NCI-H2171 (cell line): ENCODE data around the gene TCAP.
A peak's percentile ranks its signal among the peaks of the same experiment; 100 is the strongest.

Experiments used
- DNase-seq: peaks from one replicate; lab custom pipeline; 2025; lab: John Stamatoyannopoulos, UW

The TCAP gene

DNA sequence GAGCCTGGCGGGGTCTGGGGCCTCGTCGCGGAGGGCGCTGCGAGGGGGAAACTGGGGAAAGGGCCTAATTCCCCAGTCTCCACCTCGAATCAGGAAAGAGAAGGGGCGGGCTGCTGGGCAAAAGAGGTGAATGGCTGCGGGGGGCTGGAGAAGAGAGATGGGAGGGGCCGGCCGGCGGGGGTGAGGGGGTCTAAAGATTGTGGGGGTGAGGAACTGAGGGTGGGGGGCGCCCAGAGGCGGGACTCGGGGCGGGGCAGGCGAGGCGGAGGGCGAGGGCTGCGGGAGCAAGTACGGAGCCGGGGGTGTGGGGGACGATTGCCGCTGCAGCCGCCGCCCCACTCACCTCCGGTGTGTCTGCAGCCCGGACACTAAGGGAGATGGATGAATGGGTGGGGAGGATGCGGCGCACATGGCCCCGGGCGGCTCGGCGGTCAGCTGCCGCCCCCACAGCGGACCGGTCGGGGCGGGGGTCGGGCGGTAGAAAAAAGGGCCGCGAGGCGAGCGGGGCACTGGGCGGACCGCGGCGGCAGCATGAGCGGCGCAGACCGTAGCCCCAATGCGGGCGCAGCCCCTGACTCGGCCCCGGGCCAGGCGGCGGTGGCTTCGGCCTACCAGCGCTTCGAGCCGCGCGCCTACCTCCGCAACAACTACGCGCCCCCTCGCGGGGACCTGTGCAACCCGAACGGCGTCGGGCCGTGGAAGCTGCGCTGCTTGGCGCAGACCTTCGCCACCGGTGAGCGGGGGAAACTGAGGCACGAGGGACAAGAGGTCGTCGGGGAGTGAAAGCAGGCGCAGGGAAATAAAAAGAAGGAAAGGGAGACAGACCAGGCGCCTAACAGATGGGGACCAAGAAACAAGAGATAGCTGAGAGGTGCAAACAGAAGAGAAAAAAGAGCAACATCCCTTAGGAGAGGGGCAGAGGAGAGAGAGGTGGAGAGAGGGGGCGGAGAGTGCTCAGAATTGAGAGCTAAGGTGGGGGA, 3.1 kb downstream of the TCAP start, which contains the start of gene PNMT:
TSS of gene PNMT (plus strand) at position 509 of the 980 bp plus-strand sequence. CDS start at position 532, 23 bp downstream.
- peak; percentile 79 for DNase-seq

GRCh38 chr17:39669897-39670735, 5.0 kb downstream of the TCAP start:
- no peak for DNase-seq

DNA sequence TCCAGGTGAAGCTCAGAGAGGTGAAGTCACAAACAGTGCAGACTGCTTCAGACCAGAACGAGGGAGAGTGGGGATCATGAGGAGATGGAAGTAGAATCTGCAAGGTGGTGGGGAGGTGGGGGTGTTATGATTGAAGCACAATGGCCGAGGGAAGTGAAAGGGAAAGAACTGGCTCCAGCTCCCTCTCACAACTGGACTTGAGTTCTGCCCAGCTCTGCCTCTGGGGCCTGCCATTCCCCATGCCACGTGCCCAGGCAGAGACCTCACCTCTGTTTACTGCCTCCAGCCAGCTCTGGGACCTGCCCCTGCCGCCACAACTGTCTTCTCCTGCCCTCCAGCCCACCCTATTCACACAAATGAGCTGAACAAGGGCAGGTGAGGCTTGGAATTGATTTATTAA, 5.6 kb downstream of the TCAP start:
- DNase-seq = no peak

DNA sequence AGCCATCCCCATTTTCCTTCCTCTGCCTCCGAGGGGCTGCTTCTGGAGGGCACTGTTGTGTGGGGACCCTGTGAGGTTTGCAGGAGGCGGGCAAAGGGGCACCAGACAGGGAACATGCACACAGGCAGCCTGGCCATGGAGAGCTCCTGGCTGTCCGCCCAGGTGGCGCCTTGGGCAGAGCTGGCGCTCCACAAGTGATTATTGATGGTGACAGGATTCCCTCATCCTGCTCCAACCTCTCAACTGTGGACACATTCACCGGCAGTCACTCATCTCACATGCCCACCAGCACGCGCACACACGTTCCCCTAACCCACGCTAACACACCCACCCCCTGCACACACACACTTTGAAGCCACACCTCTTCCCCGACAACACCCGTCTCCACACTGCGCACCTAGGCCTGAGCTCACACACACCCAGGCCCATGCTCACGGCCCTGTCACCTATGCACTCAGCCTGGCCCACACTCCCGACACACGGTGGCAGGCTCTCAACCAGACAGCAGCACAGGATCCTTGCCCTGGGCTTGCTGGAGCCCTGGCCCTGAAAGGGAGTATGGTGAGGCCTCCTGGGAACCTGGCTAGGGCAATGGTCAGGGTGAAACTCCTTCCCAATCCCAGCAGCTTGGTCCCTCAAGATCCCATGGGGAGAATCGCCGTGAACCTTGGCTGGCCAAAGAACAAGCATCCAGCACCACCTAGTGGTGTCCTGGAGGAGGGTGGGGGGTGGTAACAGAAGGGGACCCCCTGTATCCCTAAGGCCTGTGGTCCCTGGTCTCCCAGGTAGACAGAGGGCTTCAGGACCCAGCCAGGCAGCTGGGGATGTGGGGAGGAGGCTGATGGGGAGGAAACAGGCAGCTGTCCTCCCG, 6.7 kb downstream of the TCAP start:
- DNase-seq = no peak

DNA sequence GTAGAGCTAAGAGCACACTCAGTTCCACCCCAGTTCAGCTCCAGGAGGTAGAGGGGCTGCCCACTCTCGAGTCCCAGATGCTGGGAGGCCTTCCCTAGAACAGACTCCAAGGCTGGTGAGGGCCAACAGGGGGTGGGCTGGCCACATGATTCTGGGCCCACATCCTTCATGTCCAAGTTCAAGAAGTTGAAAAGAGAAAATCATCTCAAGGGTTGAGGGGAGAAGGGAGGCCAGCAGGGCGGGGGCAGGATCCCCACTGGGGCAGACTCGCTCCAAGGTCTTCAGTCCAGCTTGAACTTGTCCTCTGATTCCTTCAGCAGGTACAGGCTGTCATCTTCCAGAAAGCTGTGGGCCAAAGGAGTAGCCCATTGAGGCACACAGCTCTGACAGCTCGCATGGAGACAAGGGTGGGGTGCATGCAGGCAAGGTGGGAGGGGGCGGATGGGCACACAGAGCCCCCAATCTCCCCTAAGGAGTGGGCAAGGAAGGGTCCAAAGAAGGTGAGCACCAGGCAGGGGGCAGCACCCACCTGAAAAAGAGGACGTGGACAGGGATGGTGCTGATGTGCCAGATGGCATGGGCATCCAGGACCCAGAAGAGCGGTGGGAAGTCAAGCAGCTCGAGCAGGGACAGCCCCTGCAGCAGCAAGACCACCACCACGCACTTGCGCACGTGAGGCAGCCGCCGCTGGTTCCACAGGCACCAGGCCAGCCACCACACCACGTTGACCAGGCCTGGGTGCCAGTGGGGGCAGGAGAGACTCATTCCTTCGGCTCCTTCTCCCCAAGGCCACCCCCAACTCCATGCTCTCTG, 7.6 kb downstream of the TCAP start:
- DNase-seq = no peak

DNA sequence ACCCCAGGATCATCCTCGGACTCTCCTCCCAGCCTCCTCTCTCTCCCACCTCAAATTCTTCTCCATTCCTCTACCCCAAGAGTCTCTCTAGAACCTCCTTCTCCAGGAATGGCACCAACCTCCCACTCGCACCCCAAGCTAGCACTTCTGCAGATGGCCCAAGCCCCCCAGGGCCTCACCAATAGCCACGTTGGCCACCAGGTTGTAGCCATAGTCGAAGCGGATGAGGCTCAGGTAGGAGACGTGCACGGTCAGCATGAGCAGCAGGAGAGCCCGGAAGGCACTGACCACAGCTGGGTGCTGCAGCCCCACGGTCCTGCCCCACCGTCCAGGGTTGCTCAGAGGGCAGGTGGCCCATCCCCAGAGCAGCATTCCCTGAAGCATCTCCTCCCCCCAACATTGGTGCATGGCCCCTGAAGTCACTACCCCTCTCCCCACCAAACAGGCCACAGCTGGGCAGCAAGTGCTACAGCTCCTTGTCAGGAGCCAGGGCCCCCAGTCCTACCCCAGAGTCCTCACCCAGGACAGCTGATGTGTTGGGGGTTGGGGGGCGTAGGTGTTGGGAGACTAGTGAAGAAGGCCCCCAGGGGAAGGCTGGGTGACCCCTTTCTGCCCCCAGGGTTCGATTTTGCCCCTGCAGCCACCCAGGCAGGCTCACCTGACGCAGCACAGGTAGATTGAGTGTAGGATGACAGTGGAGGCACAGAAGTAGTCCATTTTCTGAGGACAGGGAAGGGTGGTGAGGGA, 8.4 kb downstream of the TCAP start:
- DNase-seq = no peak

- no peak for DNase-seq
Measured at GRCh38 chr17:39674179-39674578, 9.0 kb downstream of the TCAP start.

DNA sequence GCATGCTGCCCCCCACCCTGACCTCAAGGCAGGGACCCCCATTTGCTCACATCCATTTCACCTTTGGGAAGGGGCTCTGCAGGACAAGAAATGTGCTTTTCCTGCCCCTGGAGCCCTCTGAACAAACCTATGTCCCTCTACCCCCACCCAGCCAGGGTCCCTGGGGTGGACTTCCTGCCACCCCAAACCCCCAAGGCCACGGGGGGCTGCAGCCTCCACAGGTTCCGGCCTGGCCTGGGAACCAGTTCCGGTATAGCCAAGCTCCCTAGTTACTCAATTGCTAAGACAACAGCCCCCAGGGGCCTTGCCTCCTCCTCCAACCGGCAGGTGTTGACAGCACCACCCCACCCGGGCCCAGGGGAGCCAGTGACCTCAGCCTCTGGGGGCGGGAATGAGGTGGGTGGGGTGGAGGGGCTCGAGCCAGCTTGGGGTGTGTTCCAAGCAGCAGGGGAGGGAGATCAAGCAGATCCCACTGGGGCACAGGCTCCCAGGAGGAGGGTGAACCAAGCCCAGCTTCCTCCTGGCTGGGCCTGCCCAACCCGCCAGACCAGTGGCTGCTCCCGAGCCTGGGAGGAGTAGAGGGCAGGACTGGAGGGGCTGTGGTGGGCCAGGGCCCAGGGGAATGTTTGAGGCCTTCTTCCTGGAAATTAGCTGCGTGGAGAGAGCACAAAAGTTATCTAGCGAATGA, 9.7 kb downstream of the TCAP start:
- peak; percentile 73 for DNase-seq

DNA sequence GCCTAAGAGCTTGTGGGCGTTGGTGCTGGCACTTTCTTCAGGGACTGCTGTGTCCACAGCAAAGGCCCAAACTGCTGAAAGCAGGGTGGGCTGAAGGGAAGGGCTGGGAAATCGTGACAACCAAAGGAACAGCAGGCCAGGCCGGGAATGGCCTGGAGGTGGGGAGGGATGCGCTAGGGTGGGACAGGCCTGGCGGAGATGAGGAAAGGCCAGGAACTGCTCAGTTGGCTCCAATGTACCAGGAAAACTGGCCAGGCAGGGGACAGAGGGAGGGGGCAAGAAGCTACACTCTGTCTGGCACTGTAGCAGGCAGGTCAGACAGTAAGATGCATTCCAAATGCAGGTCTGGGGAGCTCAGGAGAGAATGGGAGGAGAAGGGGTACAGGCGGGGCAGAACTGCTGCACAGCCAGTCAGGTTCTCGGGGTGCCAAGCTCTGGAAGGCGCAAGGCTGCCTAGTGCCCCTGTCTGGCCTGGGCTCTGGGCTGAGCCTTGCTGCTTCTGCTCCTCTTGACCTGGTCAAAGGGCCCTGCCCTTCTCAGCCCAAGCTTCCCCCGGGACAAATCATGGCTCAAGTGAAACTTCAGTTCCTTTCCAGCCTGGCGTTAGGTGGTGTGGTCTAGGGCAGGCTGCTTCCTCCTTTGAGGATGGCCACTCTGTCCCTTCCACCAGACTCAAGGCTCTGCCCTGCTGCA, 10.4 kb downstream of the TCAP start:
- no peak for DNase-seq

DNA sequence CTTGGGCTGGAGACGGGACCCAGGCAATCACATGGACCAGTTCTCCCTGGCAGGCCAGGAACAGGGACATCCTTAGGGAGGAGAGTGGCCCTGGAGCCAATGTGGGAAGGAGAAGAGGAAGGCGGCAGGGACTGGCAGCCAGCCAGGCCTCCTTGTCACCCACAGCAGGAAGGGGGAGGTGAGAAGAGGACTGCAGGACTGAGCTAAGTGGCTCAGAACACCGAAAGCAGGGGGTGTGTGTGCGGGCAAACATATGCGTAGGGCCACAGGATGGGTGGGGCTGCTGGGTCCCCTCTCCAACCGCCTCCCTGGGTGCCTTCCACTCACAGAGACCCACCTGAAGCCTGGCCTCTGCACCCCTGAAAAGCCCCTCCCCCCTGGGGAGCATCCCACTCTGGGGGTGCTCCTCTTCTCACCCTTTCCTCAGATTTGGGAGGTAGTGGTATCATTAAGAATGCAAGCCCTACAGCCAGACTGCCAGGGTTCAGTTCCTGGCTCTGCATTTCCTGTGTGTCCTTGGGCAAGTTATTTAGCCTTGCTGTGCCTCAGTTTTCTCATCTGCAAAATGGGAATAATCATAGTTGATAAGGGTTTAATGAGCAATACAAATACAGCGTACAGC, 11.2 kb downstream of the TCAP start:
- peak; percentile 60 for DNase-seq

DNA sequence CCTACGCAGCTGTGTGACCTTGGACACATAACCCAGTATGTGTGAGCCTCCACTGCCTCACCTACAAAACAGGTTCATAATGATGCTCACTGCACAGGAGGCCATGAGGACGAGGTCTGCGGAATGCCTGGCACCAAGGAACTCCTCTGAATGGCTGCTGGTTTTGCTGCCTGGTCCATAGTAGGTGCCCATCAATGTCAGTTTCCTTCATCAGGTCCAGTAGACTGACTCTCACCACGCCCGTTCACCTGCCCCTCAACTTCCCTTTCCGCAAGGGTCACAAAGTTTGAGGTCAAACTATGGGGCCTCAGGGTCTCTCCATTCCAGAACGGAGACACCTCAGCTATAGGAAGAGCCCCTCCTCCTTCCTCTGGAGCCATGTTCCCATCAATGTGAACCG, 11.9 kb downstream of the TCAP start:
- DNase-seq = no peak

- peak; percentile 52 for DNase-seq
Measured at GRCh38 chr17:39677542-39678339, 12.6 kb downstream of the TCAP start.

DNA sequence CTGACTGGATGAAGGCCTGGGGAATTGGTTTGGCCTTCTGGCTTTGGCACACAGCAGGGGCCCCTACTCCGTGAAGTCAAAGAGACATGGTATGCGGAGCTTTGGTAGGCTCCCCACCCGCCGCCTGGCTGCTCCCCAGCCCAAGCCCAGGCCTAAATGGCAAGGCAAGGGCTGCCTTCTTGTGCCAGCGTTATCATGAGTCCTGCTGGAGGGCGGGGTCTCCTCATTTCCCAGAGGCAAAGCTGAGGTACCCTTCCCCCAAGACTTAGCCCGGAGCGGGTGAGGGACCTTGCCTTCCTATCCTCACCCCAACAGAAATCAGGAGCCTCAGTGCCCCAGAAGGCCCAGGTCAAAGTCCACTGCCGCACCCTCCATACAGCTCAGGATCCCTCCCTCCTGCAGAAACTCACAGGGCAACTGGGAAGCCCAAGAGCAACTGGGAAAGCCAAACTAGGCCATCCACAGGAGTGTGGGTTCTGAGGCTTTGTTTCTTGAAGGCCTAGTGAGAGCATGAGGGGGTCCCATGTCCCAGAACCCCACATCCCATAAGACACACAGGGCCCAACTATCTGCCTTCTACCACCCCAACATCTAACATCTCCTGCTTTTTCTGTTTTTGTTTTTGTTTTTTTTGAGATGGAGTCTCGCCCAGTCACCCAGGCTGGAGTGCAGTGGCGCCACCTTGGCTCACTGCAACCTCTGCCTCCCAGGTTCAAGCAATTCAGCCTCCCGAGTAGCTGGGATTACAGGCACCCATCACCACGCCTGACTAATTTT, 13.4 kb downstream of the TCAP start:
- no peak for DNase-seq

GRCh38 chr17:39679521-39680192, 14.5 kb downstream of the TCAP start:
- DNase-seq = no peak

- DNase-seq = no peak
Measured at GRCh38 chr17:39683295-39683939, 18.3 kb downstream of the TCAP start.
